Adipocyte (in vitro differentiated cells): ENCODE results near the gene CAMTA1.

Experiments used
- DNase-seq: peaks from one replicate; pipeline ENCODE4 v3.0.0-alpha.2; 2015; ENCODE audit warnings: low read depth
- H3K27me3 ChIP-seq: replicated peaks from 2 replicates; pipeline ENCODE4 v1.7.0; 2013; ENCODE audit warnings: mild to moderate bottlenecking, low read length, moderate library complexity; ENCODE audit not compliant: control insufficient read depth, insufficient read depth
- H3K36me3 ChIP-seq: 2 replicates; pipeline ENCODE4 v1.7.0; 2013; ENCODE audit warnings: low read length, mild to moderate bottlenecking, moderate library complexity; ENCODE audit not compliant: control insufficient read depth, insufficient read depth, severe bottlenecking
- H3K4me1 ChIP-seq: 2 replicates; pipeline ENCODE4 v1.7.0; 2013; ENCODE audit warnings: mild to moderate bottlenecking, low read length, moderate library complexity; ENCODE audit not compliant: control insufficient read depth, insufficient read depth
- H3K4me3 ChIP-seq: 2 replicates; pipeline ENCODE4 v1.7.0; 2013; ENCODE audit warnings: mild to moderate bottlenecking, low read length, moderate library complexity
- H3K9ac ChIP-seq: 2 replicates; pipeline ENCODE4 v1.7.0; 2013; ENCODE audit warnings: mild to moderate bottlenecking, low read length, moderate library complexity
- H3K9me3 ChIP-seq: 2 replicates; pipeline ENCODE4 v1.7.0; 2013; ENCODE audit warnings: mild to moderate bottlenecking, low read length, moderate library complexity; ENCODE audit not compliant: control insufficient read depth

The CAMTA1 gene

GRCh38 chr1:7352364-7352763 is 567.1 kb downstream of the CAMTA1 start:
- H3K9ac ChIP-seq = no peak overlapping the region
- peaks cover 30% of the 10 kb centered on the region for H3K27me3 ChIP-seq
- no peak for DNase-seq

GRCh38 chr1:7352974-7353373 is 567.7 kb downstream of the CAMTA1 start:
- Histone ChIP-seq H3K4me3 (no peak overlapping the region), H3K27me3 (peaks cover 26% of the 10 kb centered on the region), H3K9ac (no peak overlapping the region), H3K9me3 (no peaks in the 10 kb centered on the region), H3K4me1 (no peaks in the 10 kb centered on the region), H3K36me3 (no peaks in the 10 kb centered on the region)
- DNase-seq = no peak

More at GRCh38 chr1:7352364-7352763, 567.1 kb downstream of the CAMTA1 start:
- H3K4me1 ChIP-seq = no peaks in the 10 kb centered on the region
- H3K4me3 ChIP-seq = no peak overlapping the region
- no peaks in the 10 kb centered on the region for H3K36me3 ChIP-seq
- no peaks in the 10 kb centered on the region for H3K9me3 ChIP-seq

GRCh38 chr1:7355646-7356045 is 570.4 kb downstream of the CAMTA1 start:
- peaks cover 32% of the 10 kb centered on the region for H3K27me3 ChIP-seq
- no peaks in the 10 kb centered on the region for H3K4me1 ChIP-seq
- DNase-seq = no peak
- H3K4me3 ChIP-seq = no peak overlapping the region
- no peak overlapping the region for H3K9ac ChIP-seq
- H3K9me3 ChIP-seq = no peaks in the 10 kb centered on the region
- no peaks in the 10 kb centered on the region for H3K36me3 ChIP-seq

- no peaks in the 10 kb centered on the region for H3K4me1 ChIP-seq
- no peaks in the 10 kb centered on the region for H3K36me3 ChIP-seq
- peaks cover 32% of the 10 kb centered on the region for H3K27me3 ChIP-seq
- no peaks in the 10 kb centered on the region for H3K9me3 ChIP-seq
- no peak overlapping the region for H3K4me3 ChIP-seq
- no peak for DNase-seq
- no peak overlapping the region for H3K9ac ChIP-seq
Observed at GRCh38 chr1:7356079-7356478, 570.8 kb downstream of the CAMTA1 start.

- Histone ChIP-seq H3K27me3 (peaks cover 34% of the 10 kb centered on the region), H3K9me3 (no peaks in the 10 kb centered on the region), H3K4me1 (no peaks in the 10 kb centered on the region), H3K9ac (no peak overlapping the region), H3K4me3 (no peak overlapping the region), H3K36me3 (no peaks in the 10 kb centered on the region)
- no peak for DNase-seq
Observed at GRCh38 chr1:7358425-7358824, 573.2 kb downstream of the CAMTA1 start.

- Histone ChIP-seq H3K9me3 (peaks cover 7% of the 10 kb centered on the region), H3K9ac (no peak overlapping the region), H3K36me3 (no peaks in the 10 kb centered on the region), H3K27me3 (peaks cover 45% of the 10 kb centered on the region), H3K4me3 (no peak overlapping the region), H3K4me1 (no peaks in the 10 kb centered on the region)
- DNase-seq = no peak
Observed at GRCh38 chr1:7360526-7360925, 575.3 kb downstream of the CAMTA1 start.

- no peak for DNase-seq
- peaks cover 7% of the 10 kb centered on the region for H3K9me3 ChIP-seq
- no peak overlapping the region for H3K9ac ChIP-seq
Observed at GRCh38 chr1:7362947-7363346, 577.7 kb downstream of the CAMTA1 start.

GRCh38 chr1:7363450-7363849 is 578.2 kb downstream of the CAMTA1 start:
- H3K27me3 ChIP-seq = peaks cover 41% of the 10 kb centered on the region

More at GRCh38 chr1:7362947-7363346, 577.7 kb downstream of the CAMTA1 start:
- Histone ChIP-seq H3K4me1 (no peaks in the 10 kb centered on the region), H3K36me3 (no peaks in the 10 kb centered on the region), H3K27me3 (peaks cover 41% of the 10 kb centered on the region), H3K4me3 (no peak overlapping the region)

GRCh38 chr1:7365706-7366105 is 580.5 kb downstream of the CAMTA1 start:
- H3K4me3 ChIP-seq = no peak overlapping the region
- H3K27me3 ChIP-seq = peaks cover 27% of the 10 kb centered on the region
- no peaks in the 10 kb centered on the region for H3K4me1 ChIP-seq
- no peak overlapping the region for H3K9ac ChIP-seq
- H3K36me3 ChIP-seq = no peaks in the 10 kb centered on the region
- H3K9me3 ChIP-seq = peaks cover 7% of the 10 kb centered on the region
- DNase-seq = no peak

More at GRCh38 chr1:7363450-7363849, 578.2 kb downstream of the CAMTA1 start:
- Histone ChIP-seq H3K9ac (no peak overlapping the region), H3K4me1 (no peaks in the 10 kb centered on the region), H3K4me3 (no peak overlapping the region), H3K9me3 (peaks cover 7% of the 10 kb centered on the region), H3K36me3 (no peaks in the 10 kb centered on the region)
- no peak for DNase-seq

GRCh38 chr1:7366286-7366954 is 581.2 kb downstream of the CAMTA1 start:
- H3K9ac ChIP-seq = no peak overlapping the region
- H3K27me3 ChIP-seq = peaks cover 20% of the 10 kb centered on the region
- peaks cover 7% of the 10 kb centered on the region for H3K9me3 ChIP-seq
- DNase-seq = no peak
- H3K4me3 ChIP-seq = no peak overlapping the region
- no peaks in the 10 kb centered on the region for H3K36me3 ChIP-seq
- no peaks in the 10 kb centered on the region for H3K4me1 ChIP-seq

GRCh38 chr1:7366955-7367665 is 581.9 kb downstream of the CAMTA1 start:
- Histone ChIP-seq H3K4me3 (no peak overlapping the region), H3K27me3 (peaks cover 20% of the 10 kb centered on the region), H3K36me3 (no peaks in the 10 kb centered on the region), H3K9ac (no peak overlapping the region), H3K4me1 (no peaks in the 10 kb centered on the region), H3K9me3 (peaks cover 7% of the 10 kb centered on the region)
- no peak for DNase-seq
